ENCODE results near the gene SERPINA5. TPM values are rescaled to one million over a fixed set of nuclear protein-coding genes. Genes with fewer than 3 reads are reported as not detected.

SERPINA5 gene
- total RNA-seq, 4 donors from 2014 or later, result 2.1 to 5.1 (median 3.7) TPM

DNA sequence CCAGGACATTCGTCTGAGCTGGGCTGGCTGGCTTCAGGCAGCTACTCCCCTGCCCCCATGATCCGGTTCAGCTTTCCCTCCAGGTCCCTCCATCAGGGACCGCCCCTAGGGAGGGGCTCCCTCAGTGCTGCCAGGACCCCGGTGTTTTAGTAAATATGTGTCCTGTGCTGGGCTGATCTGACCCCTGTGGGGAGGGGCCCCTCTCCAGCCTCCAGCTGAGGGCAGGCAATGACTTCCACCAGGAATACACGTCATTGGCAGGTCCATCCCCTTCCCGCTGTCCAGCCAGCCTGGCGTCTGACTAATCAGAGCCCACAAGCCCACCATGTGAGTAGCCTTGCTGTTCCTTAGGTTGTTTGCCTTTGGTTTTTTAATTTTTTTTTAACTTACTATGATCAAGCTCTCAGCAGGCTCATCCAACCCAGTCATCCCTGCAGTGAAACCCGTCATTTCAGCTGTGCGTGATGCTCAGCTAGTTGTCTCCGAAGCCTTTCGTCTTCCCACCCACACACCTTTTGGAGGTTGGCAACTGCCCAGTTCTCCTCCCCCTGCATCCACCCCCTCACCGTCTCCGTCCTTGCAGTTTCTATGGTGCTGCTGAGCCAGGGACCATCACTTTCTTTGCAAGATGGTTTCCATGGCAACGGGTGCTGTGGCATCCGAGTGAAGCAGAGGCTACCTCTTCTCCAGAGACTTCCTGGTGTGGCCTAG is 35.9 kb upstream of the SERPINA5 start:
- DNase-seq (ENCODE audit: extremely low spot score), result no peak
- H3K9me3 ChIP-seq, result peaks cover 0 to 9% (median 3%) of the 10 kb centered on the region in 4 donors
- no peak for TF ChIP-seq POLR2AphosphoS5 (IDR thresholded peaks at IDR 0.05)
- TF ChIP-seq, protein P1, sequence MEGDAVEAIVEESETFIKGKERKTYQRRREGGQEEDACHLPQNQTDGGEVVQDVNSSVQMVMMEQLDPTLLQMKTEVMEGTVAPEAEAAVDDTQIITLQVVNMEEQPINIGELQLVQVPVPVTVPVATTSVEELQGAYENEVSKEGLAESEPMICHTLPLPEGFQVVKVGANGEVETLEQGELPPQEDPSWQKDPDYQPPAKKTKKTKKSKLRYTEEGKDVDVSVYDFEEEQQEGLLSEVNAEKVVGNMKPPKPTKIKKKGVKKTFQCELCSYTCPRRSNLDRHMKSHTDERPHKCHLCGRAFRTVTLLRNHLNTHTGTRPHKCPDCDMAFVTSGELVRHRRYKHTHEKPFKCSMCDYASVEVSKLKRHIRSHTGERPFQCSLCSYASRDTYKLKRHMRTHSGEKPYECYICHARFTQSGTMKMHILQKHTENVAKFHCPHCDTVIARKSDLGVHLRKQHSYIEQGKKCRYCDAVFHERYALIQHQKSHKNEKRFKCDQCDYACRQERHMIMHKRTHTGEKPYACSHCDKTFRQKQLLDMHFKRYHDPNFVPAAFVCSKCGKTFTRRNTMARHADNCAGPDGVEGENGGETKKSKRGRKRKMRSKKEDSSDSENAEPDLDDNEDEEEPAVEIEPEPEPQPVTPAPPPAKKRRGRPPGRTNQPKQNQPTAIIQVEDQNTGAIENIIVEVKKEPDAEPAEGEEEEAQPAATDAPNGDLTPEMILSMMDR (IDR thresholded peaks at IDR 0.05), result no peak
- no peak for TF ChIP-seq POLR2A (IDR thresholded peaks at IDR 0.05; ENCODE audit: low read depth)
- no peak for TF ChIP-seq EP300 (IDR thresholded peaks at IDR 0.05)
- no peaks in the 10 kb centered on the region for H3K4me1 ChIP-seq
- no peak overlapping the region for H3K27ac ChIP-seq (replicated peaks in 1 of 4)
- H3K4me3 ChIP-seq, result no peak overlapping the region
- peaks cover 0 to 61% (median 2%) of the 10 kb centered on the region in 4 donors for H3K27me3 ChIP-seq
- intact Hi-C loops (cut with DNase I), result no loop called here
- WGBS, result 60% methylated on average over 11 of the region's 15 CpGs
- no peaks in the 10 kb centered on the region for H3K36me3 ChIP-seq

DNA sequence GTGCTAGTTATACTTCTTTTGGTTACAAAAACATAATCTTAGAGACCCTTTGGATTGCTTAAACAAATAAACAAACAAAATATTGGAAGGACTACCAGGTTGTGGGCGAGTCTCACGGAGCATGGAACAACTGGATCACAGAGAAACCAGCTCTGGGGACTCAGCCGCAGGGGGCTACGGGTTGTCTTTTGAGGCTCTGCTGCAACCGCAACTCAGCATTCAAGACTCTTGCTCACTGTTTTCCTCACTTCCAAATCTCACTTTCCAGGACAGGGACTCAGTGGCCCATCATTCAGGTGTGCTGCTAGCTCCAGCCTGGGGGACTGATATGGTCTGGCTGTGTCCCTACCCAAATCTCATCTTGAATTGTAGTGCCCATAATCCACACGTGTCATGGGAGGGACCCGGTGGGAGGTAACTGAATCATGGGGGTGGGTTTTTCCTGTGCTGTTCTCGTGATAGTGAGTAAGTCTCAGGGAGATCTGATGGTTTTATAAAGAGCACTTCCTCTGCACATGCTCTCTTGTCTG is 34.0 kb upstream of the SERPINA5 start:
- intact Hi-C loops (cut with DNase I), result no loop called here

DNA sequence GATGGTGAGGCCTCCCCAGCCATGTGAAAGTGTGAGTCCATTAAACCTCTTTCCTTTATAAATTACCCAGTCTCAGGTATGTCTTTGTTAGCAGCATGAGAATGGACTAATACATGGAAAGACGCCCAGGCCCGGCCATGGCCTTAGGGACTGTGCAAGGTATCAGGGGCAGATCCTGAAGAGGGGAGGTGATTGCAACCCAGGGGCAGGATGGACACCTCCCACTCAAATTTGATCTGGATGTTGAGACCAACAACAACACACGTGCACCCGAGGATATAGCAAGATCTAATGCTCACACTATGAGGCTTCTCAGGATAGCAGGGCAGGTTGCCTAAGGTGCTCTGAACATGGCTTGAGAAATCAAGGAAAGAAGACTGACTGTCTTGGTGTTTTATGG is 33.5 kb upstream of the SERPINA5 start:
- Histone ChIP-seq H3K27me3 (peaks cover 0 to 55% (median 2%) of the 10 kb centered on the region in 4 donors), H3K4me3 (no peak overlapping the region), H3K9me3 (peaks cover 0 to 9% (median 3%) of the 10 kb centered on the region in 4 donors), H3K36me3 (no peaks in the 10 kb centered on the region), H3K27ac (replicated peaks in 1 of 4) (no peak overlapping the region), H3K4me1 (no peaks in the 10 kb centered on the region)
- WGBS, result 66% methylated on average over 4 of the region's 4 CpGs
- TF ChIP-seq, protein P1 (IDR thresholded peaks at IDR 0.05), result no peak
- no peak for TF ChIP-seq POLR2A (IDR thresholded peaks at IDR 0.05; ENCODE audit: low read depth)
- no peak for TF ChIP-seq EP300 (IDR thresholded peaks at IDR 0.05)
- no peak for TF ChIP-seq POLR2AphosphoS5 (IDR thresholded peaks at IDR 0.05)
- DNase-seq (ENCODE audit: extremely low spot score), result no peak
- intact Hi-C loops (cut with DNase I), result no loop called here

More for the DNA sequence above, 34.0 kb upstream of the SERPINA5 start:
- 86% methylated on average over 8 of the region's 8 CpGs for WGBS
- TF ChIP-seq, protein P1 (IDR thresholded peaks at IDR 0.05), result no peak
- no peak for TF ChIP-seq POLR2AphosphoS5 (IDR thresholded peaks at IDR 0.05)
- TF ChIP-seq EP300 (IDR thresholded peaks at IDR 0.05), result no peak
- no peak for TF ChIP-seq POLR2A (IDR thresholded peaks at IDR 0.05; ENCODE audit: low read depth)
- Histone ChIP-seq H3K4me3 (no peak overlapping the region), H3K27ac (replicated peaks in 1 of 4) (no peak overlapping the region), H3K27me3 (peaks cover 0 to 60% (median 2%) of the 10 kb centered on the region in 4 donors), H3K9me3 (peaks cover 0 to 9% (median 3%) of the 10 kb centered on the region in 4 donors), H3K4me1 (no peaks in the 10 kb centered on the region), H3K36me3 (no peaks in the 10 kb centered on the region)
- no peak for DNase-seq (ENCODE audit: extremely low spot score)

GRCh38 chr14:94548131-94548998 is 32.9 kb upstream of the SERPINA5 start:
- Histone ChIP-seq H3K9me3 (peaks cover 0 to 9% (median 3%) of the 10 kb centered on the region in 4 donors), H3K4me1 (no peaks in the 10 kb centered on the region), H3K36me3 (no peaks in the 10 kb centered on the region), H3K27me3 (peaks cover 0 to 49% (median 2%) of the 10 kb centered on the region in 4 donors), H3K4me3 (no peak overlapping the region), H3K27ac (replicated peaks in 1 of 4) (no peak overlapping the region)
- DNase-seq (ENCODE audit: extremely low spot score), result no peak
- intact Hi-C loops (cut with DNase I), result no loop called here
- TF ChIP-seq POLR2A (IDR thresholded peaks at IDR 0.05; ENCODE audit: low read depth) (no peak), POLR2AphosphoS5 (IDR thresholded peaks at IDR 0.05) (no peak), EP300 (IDR thresholded peaks at IDR 0.05) (no peak)
- TF ChIP-seq, protein P1 (IDR thresholded peaks at IDR 0.05), result no peak
- 85% methylated on average over 14 of the region's 14 CpGs for WGBS
